PFSK-1 (cell line): ENCODE measurements around the gene EGR1.

ENCODE experiments used
- FOXP2 ChIP-seq: optimal IDR thresholded peaks from 2 replicates; pipeline ENCODE3; 2011; ENCODE audit warnings: borderline replicate concordance, control low read depth, inconsistent platforms; ENCODE audit not compliant: insufficient read depth; ENCODE audit errors: extremely low read length, extremely low read depth
- POLR2AphosphoS5 ChIP-seq: IDR thresholded peaks from 2 replicates; pipeline ENCODE4 v1.6.1; 2012; ENCODE audit warnings: low read depth, mild to moderate bottlenecking, control low read depth, low read length, moderate library complexity
- SIN3A ChIP-seq: IDR thresholded peaks from 2 replicates; pipeline ENCODE4 v1.6.1; 2012; ENCODE audit warnings: mild to moderate bottlenecking, low read length, moderate library complexity, borderline replicate concordance; ENCODE audit not compliant: insufficient read depth
- TAF1 ChIP-seq: IDR thresholded peaks from 2 replicates; pipeline ENCODE4 v1.6.1; 2012; ENCODE audit warnings: low read length, control low read depth, borderline replicate concordance; ENCODE audit not compliant: insufficient read depth
- TF ChIP-seq, protein P1 (sequence below), 2 experiments: IDR thresholded peaks; 2 replicates each; pipeline versions ENCODE4 v1.6.1 to v1.8.0; 2011 to 2012; ENCODE audit warnings: low read depth in 2 of 2, low read length in 2 of 2, control low read depth in 1 of 2, inconsistent platforms in 1 of 2, mild to moderate bottlenecking in 1 of 2, moderate library complexity in 1 of 2; ENCODE audit not compliant: insufficient read depth in 1 of 2

The EGR1 gene

DNA sequence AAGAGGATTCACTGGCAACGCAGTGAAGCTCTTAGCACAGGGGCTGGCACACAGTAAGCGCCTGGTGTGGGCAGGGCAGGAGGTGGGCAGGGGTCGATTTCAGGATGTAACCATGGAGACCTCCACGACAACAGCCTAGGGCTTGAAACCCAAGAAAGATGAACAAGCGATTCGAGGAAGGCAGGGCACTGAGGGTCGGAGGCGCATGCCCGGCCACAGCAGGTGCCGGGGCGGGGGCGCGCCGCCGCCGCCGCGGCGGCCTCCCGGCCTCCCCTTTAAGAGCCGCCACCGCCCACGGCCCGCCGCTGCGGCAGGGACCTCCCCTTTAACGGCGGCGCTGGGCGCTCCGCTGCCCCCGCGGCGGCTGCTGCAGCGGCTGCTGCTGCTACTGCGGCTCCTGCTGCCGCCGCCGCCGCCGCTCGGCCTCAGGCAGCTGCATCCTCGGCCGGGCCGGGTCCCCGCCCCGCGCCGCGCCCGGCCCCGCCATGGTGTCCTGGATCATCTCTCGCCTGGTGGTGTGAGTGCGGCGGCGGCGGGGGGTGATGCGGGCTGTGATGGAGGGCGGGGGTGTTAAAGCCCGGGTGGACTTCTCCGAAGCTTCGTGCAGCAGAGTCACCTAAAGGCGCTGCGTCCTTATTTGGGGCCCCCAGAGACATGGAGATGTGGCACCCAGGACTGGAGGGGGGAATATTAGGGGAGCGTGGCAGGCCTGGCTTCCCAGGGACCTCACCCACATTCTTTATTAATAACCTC is 26.4 kb upstream of the EGR1 start, which contains the start of gene REEP2:
REEP2 (plus strand) TSS at position 334 of the 753 bp plus-strand sequence; CDS start at position 486, 152 bp downstream.
- TF ChIP-seq, protein P1, sequence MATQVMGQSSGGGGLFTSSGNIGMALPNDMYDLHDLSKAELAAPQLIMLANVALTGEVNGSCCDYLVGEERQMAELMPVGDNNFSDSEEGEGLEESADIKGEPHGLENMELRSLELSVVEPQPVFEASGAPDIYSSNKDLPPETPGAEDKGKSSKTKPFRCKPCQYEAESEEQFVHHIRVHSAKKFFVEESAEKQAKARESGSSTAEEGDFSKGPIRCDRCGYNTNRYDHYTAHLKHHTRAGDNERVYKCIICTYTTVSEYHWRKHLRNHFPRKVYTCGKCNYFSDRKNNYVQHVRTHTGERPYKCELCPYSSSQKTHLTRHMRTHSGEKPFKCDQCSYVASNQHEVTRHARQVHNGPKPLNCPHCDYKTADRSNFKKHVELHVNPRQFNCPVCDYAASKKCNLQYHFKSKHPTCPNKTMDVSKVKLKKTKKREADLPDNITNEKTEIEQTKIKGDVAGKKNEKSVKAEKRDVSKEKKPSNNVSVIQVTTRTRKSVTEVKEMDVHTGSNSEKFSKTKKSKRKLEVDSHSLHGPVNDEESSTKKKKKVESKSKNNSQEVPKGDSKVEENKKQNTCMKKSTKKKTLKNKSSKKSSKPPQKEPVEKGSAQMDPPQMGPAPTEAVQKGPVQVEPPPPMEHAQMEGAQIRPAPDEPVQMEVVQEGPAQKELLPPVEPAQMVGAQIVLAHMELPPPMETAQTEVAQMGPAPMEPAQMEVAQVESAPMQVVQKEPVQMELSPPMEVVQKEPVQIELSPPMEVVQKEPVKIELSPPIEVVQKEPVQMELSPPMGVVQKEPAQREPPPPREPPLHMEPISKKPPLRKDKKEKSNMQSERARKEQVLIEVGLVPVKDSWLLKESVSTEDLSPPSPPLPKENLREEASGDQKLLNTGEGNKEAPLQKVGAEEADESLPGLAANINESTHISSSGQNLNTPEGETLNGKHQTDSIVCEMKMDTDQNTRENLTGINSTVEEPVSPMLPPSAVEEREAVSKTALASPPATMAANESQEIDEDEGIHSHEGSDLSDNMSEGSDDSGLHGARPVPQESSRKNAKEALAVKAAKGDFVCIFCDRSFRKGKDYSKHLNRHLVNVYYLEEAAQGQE (IDR thresholded peaks at IDR 0.05; ENCODE audit: insufficient read depth in 1 of 2, low read depth in 2 of 2, low read length in 2 of 2) = no peak
- no peak for TF ChIP-seq FOXP2
- no peak for TF ChIP-seq SIN3A
- no peak for TF ChIP-seq POLR2AphosphoS5
- no peak for TF ChIP-seq TAF1

- no peak for TF ChIP-seq SIN3A
- TF ChIP-seq, protein P1 (IDR thresholded peaks at IDR 0.05; ENCODE audit: insufficient read depth in 1 of 2, low read depth in 2 of 2, low read length in 2 of 2) = no peak
- TF ChIP-seq TAF1 = no peak
- no peak for TF ChIP-seq FOXP2
These were observed 25.7 kb upstream of the EGR1 start for GRCh38 chr5:138439477-138440158.

- TF ChIP-seq FOXP2 (no peak), TAF1 (no peak), POLR2AphosphoS5 (no peak), SIN3A (no peak)
- TF ChIP-seq, protein P1 (IDR thresholded peaks at IDR 0.05; ENCODE audit: insufficient read depth in 1 of 2, low read depth in 2 of 2, low read length in 2 of 2) = no peak
These were observed 24.9 kb upstream of the EGR1 start for GRCh38 chr5:138440159-138441073.

GRCh38 chr5:138441221-138441620 is 24.1 kb upstream of the EGR1 start:
- TF ChIP-seq SIN3A (no peak), POLR2AphosphoS5 (no peak), FOXP2 (no peak), TAF1 (no peak)
- TF ChIP-seq, protein P1 (IDR thresholded peaks at IDR 0.05; ENCODE audit: insufficient read depth in 1 of 2, low read depth in 2 of 2, low read length in 2 of 2) = no peak
